ENCODE measurements around the gene VAC14. TPM values are rescaled to one million over a fixed set of nuclear protein-coding genes. Genes with fewer than 3 reads are reported as not detected.

Gene VAC14
- polyA plus RNA-seq, 1 experiment, result 50.7 TPM

- no peak for DNase-seq (ENCODE audit: low read depth)
- no peak for TF ChIP-seq CTCF (IDR thresholded peaks at IDR 0.05; ENCODE audit: insufficient read depth, low read depth, low read length)
- H3K27me3 ChIP-seq (ENCODE audit: control insufficient read depth, insufficient read depth, low read length), result no peaks in the 10 kb centered on the region
- ChIA-PET CTCF (interaction anchor here (1.0 to 2.8 kb wide), 3 partner anchors 22 to 69 kb away, joined by 3 to 17 read pairs (median 7); no protein-coding TSS in a partner anchor), POLR2A (interaction anchor here (0.5 kb wide), 1 partner anchor 36 kb away, joined by 3 read pairs; no protein-coding TSS in a partner anchor)
- H3K36me3 ChIP-seq (ENCODE audit: control insufficient read depth, insufficient read depth, low read length), result no peaks in the 10 kb centered on the region; the same call in 1 of the 2 replicates
- no peak overlapping the region for H3K4me3 ChIP-seq (ENCODE audit: low read depth, low read length)
Measured at GRCh38 chr16:70701596-70701995, 99.4 kb downstream of the VAC14 start.

- ChIA-PET CTCF (interaction anchor here (0.6 to 2.8 kb wide), 4 partner anchors 9 to 70 kb away, joined by 3 to 17 read pairs (median 9); no protein-coding TSS in a partner anchor), POLR2A (no interaction called here)
- no peak overlapping the region for H3K4me3 ChIP-seq (ENCODE audit: low read depth, low read length)
- H3K36me3 ChIP-seq (ENCODE audit: control insufficient read depth, insufficient read depth, low read length), result no peaks in the 10 kb centered on the region; the same call in 1 of the 2 replicates
- DNase-seq (ENCODE audit: low read depth), result no peak
- no peaks in the 10 kb centered on the region for H3K27me3 ChIP-seq (ENCODE audit: control insufficient read depth, insufficient read depth, low read length)
- no peak for TF ChIP-seq CTCF (IDR thresholded peaks at IDR 0.05; ENCODE audit: insufficient read depth, low read depth, low read length)
Measured at GRCh38 chr16:70701036-70701435, 99.9 kb downstream of the VAC14 start.

GRCh38 chr16:70700101-70701020 is 100.6 kb downstream of the VAC14 start:
- ChIA-PET CTCF (interaction anchor here (0.6 to 2.5 kb wide), 3 partner anchors 9 to 38 kb away, joined by 3 to 13 read pairs (median 5); no protein-coding TSS in a partner anchor), POLR2A (no interaction called here)

GRCh38 chr16:70699696-70700095 is 101.3 kb downstream of the VAC14 start:
- POLR2A ChIA-PET, result no interaction called here
- TF ChIP-seq CTCF (IDR thresholded peaks at IDR 0.05; ENCODE audit: insufficient read depth, low read depth, low read length), result no peak
- Histone ChIP-seq H3K4me3 (ENCODE audit: low read depth, low read length) (no peak overlapping the region), H3K36me3 (ENCODE audit: control insufficient read depth, insufficient read depth, low read length) (no peaks in the 10 kb centered on the region; the same call in 1 of the 2 replicates), H3K27me3 (ENCODE audit: control insufficient read depth, insufficient read depth, low read length) (no peaks in the 10 kb centered on the region)
- DNase-seq (ENCODE audit: low read depth), result no peak
- CTCF ChIA-PET, result interaction anchor here (2.5 kb wide), 1 partner anchor 39 kb away, joined by 13 read pairs; no protein-coding TSS in a partner anchor

More at GRCh38 chr16:70700101-70701020, 100.6 kb downstream of the VAC14 start:
- no peaks in the 10 kb centered on the region for H3K27me3 ChIP-seq (ENCODE audit: control insufficient read depth, insufficient read depth, low read length)
- DNase-seq (ENCODE audit: low read depth), result no peak
- TF ChIP-seq CTCF (IDR thresholded peaks at IDR 0.05; ENCODE audit: insufficient read depth, low read depth, low read length), result no peak
- no peak overlapping the region for H3K4me3 ChIP-seq (ENCODE audit: low read depth, low read length)
- no peaks in the 10 kb centered on the region; the same call in 1 of the 2 replicates for H3K36me3 ChIP-seq (ENCODE audit: control insufficient read depth, insufficient read depth, low read length)

GRCh38 chr16:70698901-70699300 is 102.1 kb downstream of the VAC14 start:
- Histone ChIP-seq H3K4me3 (ENCODE audit: low read depth, low read length) (no peak overlapping the region), H3K27me3 (ENCODE audit: control insufficient read depth, insufficient read depth, low read length) (no peaks in the 10 kb centered on the region), H3K36me3 (ENCODE audit: control insufficient read depth, insufficient read depth, low read length) (no peaks in the 10 kb centered on the region; the same call in 1 of the 2 replicates)
- POLR2A ChIA-PET, result no interaction called here
- DNase-seq (ENCODE audit: low read depth), result no peak
- TF ChIP-seq CTCF (IDR thresholded peaks at IDR 0.05; ENCODE audit: insufficient read depth, low read depth, low read length), result no peak
- CTCF ChIA-PET, result interaction anchor here (2.5 kb wide), 1 partner anchor 39 kb away, joined by 13 read pairs; no protein-coding TSS in a partner anchor
